Measurements from ENCODE around the gene DAGLA. TPM values are rescaled to one million over a fixed set of nuclear protein-coding genes. Genes with fewer than 3 reads are reported as not detected.

Gene DAGLA
- total RNA-seq, 1 experiment from 2014 or later: 10.1 TPM

DNA sequence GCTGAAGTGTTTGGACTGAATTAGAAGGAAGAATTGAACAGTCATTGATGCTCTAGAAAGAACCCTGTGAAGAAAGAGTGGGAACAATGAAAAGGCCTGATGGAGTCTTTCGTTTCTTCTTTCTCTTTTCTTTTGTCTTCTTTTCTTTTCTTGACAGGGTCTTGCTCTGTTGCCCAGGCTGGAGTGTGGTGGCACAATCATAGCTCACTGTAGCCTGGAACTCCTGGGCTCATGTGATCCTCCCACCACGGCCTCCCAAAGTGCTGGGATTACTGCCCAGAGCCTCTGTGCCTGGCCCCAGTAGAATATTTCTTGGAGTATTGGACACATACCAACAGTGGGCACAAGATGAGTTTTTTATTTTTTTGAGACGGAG is 113.6 kb downstream of the DAGLA start:
- BruUV-seq (replicated peaks): no TSS peak
- H4K20me1 ChIP-seq (ENCODE audit: insufficient read depth): no peaks in the 10 kb centered on the region; the same call in 1 of the 2 replicates
- no peaks in the 10 kb centered on the region for H3K9me2 ChIP-seq (ENCODE audit: insufficient read depth)
- H3K4me1 ChIP-seq (replicated peaks; ENCODE audit: insufficient read depth): peaks cover 20% of the 10 kb centered on the region
- H3F3A ChIP-seq (ENCODE audit: insufficient read depth, low read depth): peaks cover 20% of the 10 kb centered on the region; the same call in 1 of the 2 replicates
- no peaks in the 10 kb centered on the region for H3K27me3 ChIP-seq (ENCODE audit: insufficient read depth, low read depth)
- peak overlapping the region; percentile 72 for H3K4me3 ChIP-seq
- H3K79me2 ChIP-seq (ENCODE audit: low read depth): peaks cover 85% of the 10 kb centered on the region
- intact Hi-C loops (cut with micrococcal nuclease; ENCODE audit: unreplicated experiment): loop anchor here (5.0 to 10.0 kb wide), 3 partner anchors 47 to 328 kb away; partner anchors contain the start of gene INCENP
- DNase-seq: no peak
- no peaks in the 10 kb centered on the region for H3K9me3 ChIP-seq (ENCODE audit: insufficient read depth, low read depth)
- no peak overlapping the region; the same call in 1 of the 2 replicates for H2AFZ ChIP-seq
- TF ChIP-seq, protein P1, sequence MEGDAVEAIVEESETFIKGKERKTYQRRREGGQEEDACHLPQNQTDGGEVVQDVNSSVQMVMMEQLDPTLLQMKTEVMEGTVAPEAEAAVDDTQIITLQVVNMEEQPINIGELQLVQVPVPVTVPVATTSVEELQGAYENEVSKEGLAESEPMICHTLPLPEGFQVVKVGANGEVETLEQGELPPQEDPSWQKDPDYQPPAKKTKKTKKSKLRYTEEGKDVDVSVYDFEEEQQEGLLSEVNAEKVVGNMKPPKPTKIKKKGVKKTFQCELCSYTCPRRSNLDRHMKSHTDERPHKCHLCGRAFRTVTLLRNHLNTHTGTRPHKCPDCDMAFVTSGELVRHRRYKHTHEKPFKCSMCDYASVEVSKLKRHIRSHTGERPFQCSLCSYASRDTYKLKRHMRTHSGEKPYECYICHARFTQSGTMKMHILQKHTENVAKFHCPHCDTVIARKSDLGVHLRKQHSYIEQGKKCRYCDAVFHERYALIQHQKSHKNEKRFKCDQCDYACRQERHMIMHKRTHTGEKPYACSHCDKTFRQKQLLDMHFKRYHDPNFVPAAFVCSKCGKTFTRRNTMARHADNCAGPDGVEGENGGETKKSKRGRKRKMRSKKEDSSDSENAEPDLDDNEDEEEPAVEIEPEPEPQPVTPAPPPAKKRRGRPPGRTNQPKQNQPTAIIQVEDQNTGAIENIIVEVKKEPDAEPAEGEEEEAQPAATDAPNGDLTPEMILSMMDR (conservative IDR thresholded peaks at IDR 0.05): no peak
- peak overlapping the region; percentile 95 for H3K4me2 ChIP-seq
- peaks cover 20% of the 10 kb centered on the region for H3K36me3 ChIP-seq (ENCODE audit: low read depth)
- POLR2A ChIA-PET (ENCODE audit: unreplicated experiment): interaction anchor here (0.7 kb wide), 2 partner anchors 12 to 22 kb away, joined by 5 to 8 read pairs; no protein-coding TSS in a partner anchor
- H3K27ac ChIP-seq: no peak overlapping the region
- CTCF ChIA-PET: interaction anchor here (0.6 kb wide), 2 partner anchors 267 to 350 kb away, joined by 3 to 6 read pairs; no protein-coding TSS in a partner anchor

DNA sequence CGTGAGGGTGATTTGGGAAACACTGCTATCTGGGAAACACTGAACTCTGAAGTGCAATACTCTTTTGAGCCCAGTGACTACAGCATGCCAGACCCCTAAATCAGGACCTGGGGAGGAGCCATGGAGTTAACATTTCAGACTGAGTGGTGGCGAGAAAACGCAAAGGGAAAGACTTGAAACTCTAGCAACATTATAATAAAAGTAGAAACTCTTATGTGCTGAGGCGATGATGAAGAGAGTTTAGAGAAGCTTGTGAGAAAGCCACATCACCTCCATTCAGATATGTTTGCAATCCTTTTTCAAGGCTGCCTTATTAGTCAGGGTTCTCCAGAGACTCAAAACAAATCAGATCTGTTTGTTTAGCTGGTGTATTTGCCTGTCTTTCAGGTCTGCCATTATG is 114.4 kb downstream of the DAGLA start:
- H3K9me2 ChIP-seq (ENCODE audit: insufficient read depth): no peaks in the 10 kb centered on the region
- H3K79me2 ChIP-seq (ENCODE audit: low read depth): peaks cover 80% of the 10 kb centered on the region
- no TSS peak for BruUV-seq (replicated peaks)
- H3K4me2 ChIP-seq: peak overlapping the region; percentile 33
- POLR2A ChIA-PET (ENCODE audit: unreplicated experiment): interaction anchor here (0.7 kb wide), 1 partner anchor 21 kb away, joined by 5 read pairs; no protein-coding TSS in a partner anchor
- H3K4me3 ChIP-seq: no peak overlapping the region
- no peak for DNase-seq
- H3K36me3 ChIP-seq (ENCODE audit: low read depth): peaks cover 12% of the 10 kb centered on the region
- CTCF ChIA-PET: no interaction called here
- intact Hi-C loops (cut with micrococcal nuclease; ENCODE audit: unreplicated experiment): loop anchor here (5.0 to 10.0 kb wide), 3 partner anchors 47 to 328 kb away; partner anchors contain the start of gene INCENP
- peaks cover 20% of the 10 kb centered on the region for H3K4me1 ChIP-seq (replicated peaks; ENCODE audit: insufficient read depth)
- no peaks in the 10 kb centered on the region; the same call in 1 of the 2 replicates for H4K20me1 ChIP-seq (ENCODE audit: insufficient read depth)
- no peaks in the 10 kb centered on the region for H3K27me3 ChIP-seq (ENCODE audit: insufficient read depth, low read depth)
- no peaks in the 10 kb centered on the region for H3K9me3 ChIP-seq (ENCODE audit: insufficient read depth, low read depth)
- no peak overlapping the region for H2AFZ ChIP-seq
- no peak overlapping the region for H3K27ac ChIP-seq
- H3F3A ChIP-seq (ENCODE audit: insufficient read depth, low read depth): peaks cover 26% of the 10 kb centered on the region; the same call in 1 of the 2 replicates
- no peak for TF ChIP-seq EZH2 (IDR thresholded peaks at IDR 0.05; ENCODE audit: low read depth)

DNA sequence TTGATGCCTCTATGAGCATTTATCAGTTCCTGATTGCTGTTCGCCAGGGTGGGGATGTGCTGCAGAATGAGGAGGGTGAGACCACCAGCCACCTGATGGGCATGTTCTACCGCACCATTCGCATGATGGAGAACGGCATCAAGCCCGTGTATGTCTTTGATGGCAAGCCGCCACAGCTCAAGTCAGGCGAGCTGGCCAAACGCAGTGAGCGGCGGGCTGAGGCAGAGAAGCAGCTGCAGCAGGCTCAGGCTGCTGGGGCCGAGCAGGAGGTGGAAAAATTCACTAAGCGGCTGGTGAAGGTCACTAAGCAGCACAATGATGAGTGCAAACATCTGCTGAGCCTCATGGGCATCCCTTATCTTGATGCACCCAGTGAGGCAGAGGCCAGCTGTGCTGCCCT is 115.3 kb downstream of the DAGLA start:
- POLR2A ChIA-PET (ENCODE audit: unreplicated experiment): no interaction called here
- TF ChIP-seq, protein P1 (conservative IDR thresholded peaks at IDR 0.05): no peak
- TF ChIP-seq EZH2 (IDR thresholded peaks at IDR 0.05; ENCODE audit: low read depth): no peak

More for the DNA sequence above, 115.3 kb downstream of the DAGLA start:
- Histone ChIP-seq H3K27me3 (ENCODE audit: insufficient read depth, low read depth) (no peaks in the 10 kb centered on the region), H3K4me3 (no peak overlapping the region), H3K4me1 (replicated peaks; ENCODE audit: insufficient read depth) (peaks cover 20% of the 10 kb centered on the region), H3K27ac (no peak overlapping the region), H3F3A (ENCODE audit: insufficient read depth, low read depth) (peaks cover 32% of the 10 kb centered on the region; the same call in 1 of the 2 replicates), H3K4me2 (no peak overlapping the region), H3K9me3 (ENCODE audit: insufficient read depth, low read depth) (no peaks in the 10 kb centered on the region), H3K79me2 (ENCODE audit: low read depth) (peaks cover 72% of the 10 kb centered on the region), H4K20me1 (ENCODE audit: insufficient read depth) (no peaks in the 10 kb centered on the region; the same call in 1 of the 2 replicates), H3K9me2 (ENCODE audit: insufficient read depth) (no peaks in the 10 kb centered on the region), H2AFZ (no peak overlapping the region), H3K36me3 (ENCODE audit: low read depth) (peaks cover 6% of the 10 kb centered on the region; the same call in 1 of the 2 replicates)
- no peak for DNase-seq
- intact Hi-C loops (cut with micrococcal nuclease; ENCODE audit: unreplicated experiment): loop anchor here (10.0 kb wide), 1 partner anchor 259 kb away; no protein-coding TSS in a partner anchor
- BruUV-seq (replicated peaks): no TSS peak
- CTCF ChIA-PET: interaction anchor here (2.9 kb wide), 1 partner anchor 286 kb away, joined by 21 read pairs; no protein-coding TSS in a partner anchor

Data from PC-9 (cell line).